Measurements from ENCODE around the gene UTP25. TPM values are rescaled to one million over a fixed set of nuclear protein-coding genes. Genes with fewer than 3 reads are reported as not detected.

Gene UTP25
- total RNA-seq, 4 donors from 2014 or later, result 5.7 to 7.5 (median 6.8) TPM

GRCh38 chr1:209829716-209830115 is 1.9 kb downstream of the UTP25 start:
- TF ChIP-seq POLR2A (IDR thresholded peaks at IDR 0.05) (no peak), EP300 (IDR thresholded peaks at IDR 0.05) (no peak)
- TF ChIP-seq, protein P1, sequence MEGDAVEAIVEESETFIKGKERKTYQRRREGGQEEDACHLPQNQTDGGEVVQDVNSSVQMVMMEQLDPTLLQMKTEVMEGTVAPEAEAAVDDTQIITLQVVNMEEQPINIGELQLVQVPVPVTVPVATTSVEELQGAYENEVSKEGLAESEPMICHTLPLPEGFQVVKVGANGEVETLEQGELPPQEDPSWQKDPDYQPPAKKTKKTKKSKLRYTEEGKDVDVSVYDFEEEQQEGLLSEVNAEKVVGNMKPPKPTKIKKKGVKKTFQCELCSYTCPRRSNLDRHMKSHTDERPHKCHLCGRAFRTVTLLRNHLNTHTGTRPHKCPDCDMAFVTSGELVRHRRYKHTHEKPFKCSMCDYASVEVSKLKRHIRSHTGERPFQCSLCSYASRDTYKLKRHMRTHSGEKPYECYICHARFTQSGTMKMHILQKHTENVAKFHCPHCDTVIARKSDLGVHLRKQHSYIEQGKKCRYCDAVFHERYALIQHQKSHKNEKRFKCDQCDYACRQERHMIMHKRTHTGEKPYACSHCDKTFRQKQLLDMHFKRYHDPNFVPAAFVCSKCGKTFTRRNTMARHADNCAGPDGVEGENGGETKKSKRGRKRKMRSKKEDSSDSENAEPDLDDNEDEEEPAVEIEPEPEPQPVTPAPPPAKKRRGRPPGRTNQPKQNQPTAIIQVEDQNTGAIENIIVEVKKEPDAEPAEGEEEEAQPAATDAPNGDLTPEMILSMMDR (IDR thresholded peaks at IDR 0.05), result no peak
- no peaks in the 10 kb centered on the region for H3K27me3 ChIP-seq
- H3K36me3 ChIP-seq, result peaks cover 0 to 44% (median 8%) of the 10 kb centered on the region in 3 donors
- H3K4me1 ChIP-seq, result peaks cover 0 to 30% (median 3%) of the 10 kb centered on the region in 4 donors
- 57 to 60% methylated on average over 2 of the region's 2 CpGs for WGBS, 2 donors
- H3K4me3 ChIP-seq, result no peak overlapping the region
- DNase-seq (ENCODE audit: low spot score in 2 of 2), result no peak
- H3K9me3 ChIP-seq, result no peaks in the 10 kb centered on the region
- no peak overlapping the region for H3K27ac ChIP-seq

- TF ChIP-seq, protein P1 (IDR thresholded peaks at IDR 0.05), result no peak
- TF ChIP-seq EP300 (IDR thresholded peaks at IDR 0.05), result no peak
- no peak for TF ChIP-seq POLR2A (IDR thresholded peaks at IDR 0.05)
- Histone ChIP-seq H3K27me3 (no peaks in the 10 kb centered on the region), H3K27ac (no peak overlapping the region), H3K9me3 (no peaks in the 10 kb centered on the region), H3K4me1 (peaks cover 0 to 30% (median 3%) of the 10 kb centered on the region in 4 donors), H3K4me3 (no peak overlapping the region), H3K36me3 (peaks cover 0 to 54% (median 8%) of the 10 kb centered on the region in 3 donors)
- no peak for DNase-seq (ENCODE audit: low spot score in 2 of 2)
- WGBS, 2 donors, result 63 to 75% methylated on average over 3 of the region's 3 CpGs
Observed at GRCh38 chr1:209830722-209831121, 3.0 kb downstream of the UTP25 start.

- WGBS, 2 donors, result 90 to 97% methylated on average over 1 of the region's 1 CpG
- H3K27me3 ChIP-seq, result no peaks in the 10 kb centered on the region
- no peak overlapping the region for H3K27ac ChIP-seq
- H3K4me1 ChIP-seq, result peaks cover 0 to 30% (median 3%) of the 10 kb centered on the region in 4 donors
- H3K9me3 ChIP-seq, result no peaks in the 10 kb centered on the region
- DNase-seq (ENCODE audit: low spot score in 2 of 2), result no peak
- TF ChIP-seq EP300 (IDR thresholded peaks at IDR 0.05), result no peak
- no peak for TF ChIP-seq POLR2A (IDR thresholded peaks at IDR 0.05)
- TF ChIP-seq, protein P1 (IDR thresholded peaks at IDR 0.05), result no peak
- no peak overlapping the region for H3K4me3 ChIP-seq
- peaks cover 0 to 63% (median 8%) of the 10 kb centered on the region in 3 donors for H3K36me3 ChIP-seq
Observed at GRCh38 chr1:209831615-209832014, 3.8 kb downstream of the UTP25 start.

DNA sequence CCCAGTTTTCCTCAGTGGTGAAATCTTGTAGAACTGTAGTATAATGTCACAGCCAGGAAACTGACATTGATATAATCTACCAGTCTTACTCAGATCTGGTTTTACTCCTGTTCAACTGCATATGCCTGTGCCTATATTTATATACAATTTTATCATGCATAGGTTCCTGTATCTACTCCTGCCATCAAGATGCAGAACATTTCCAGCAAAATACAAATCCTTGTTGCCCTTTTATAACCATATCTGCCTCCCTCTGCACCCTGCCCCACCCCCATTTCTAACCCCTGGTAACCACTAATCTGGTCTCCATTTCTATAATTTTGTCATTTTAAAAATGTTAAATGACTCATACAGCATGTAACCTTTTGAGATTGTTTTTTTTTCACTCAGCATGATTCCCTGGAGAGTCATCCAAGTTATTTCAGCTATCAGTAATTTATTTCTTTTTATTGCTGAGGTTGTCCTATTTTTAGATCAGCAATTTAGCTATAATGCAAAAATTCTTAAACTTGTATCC is 8.1 kb downstream of the UTP25 start:
- H3K9me3 ChIP-seq, result no peaks in the 10 kb centered on the region
- H3K27ac ChIP-seq, result no peak overlapping the region
- no peak for TF ChIP-seq POLR2A (IDR thresholded peaks at IDR 0.05)
- no peak for TF ChIP-seq EP300 (IDR thresholded peaks at IDR 0.05)
- TF ChIP-seq, protein P1 (IDR thresholded peaks at IDR 0.05), result no peak
- H3K36me3 ChIP-seq, result peaks cover 0 to 98% (median 8%) of the 10 kb centered on the region in 3 donors
- no peaks in the 10 kb centered on the region for H3K27me3 ChIP-seq
- DNase-seq (ENCODE audit: low spot score in 2 of 2), result no peak
- H3K4me3 ChIP-seq, result no peak overlapping the region
- H3K4me1 ChIP-seq, result peaks cover 0 to 7% (median 0%) of the 10 kb centered on the region in 4 donors

DNA sequence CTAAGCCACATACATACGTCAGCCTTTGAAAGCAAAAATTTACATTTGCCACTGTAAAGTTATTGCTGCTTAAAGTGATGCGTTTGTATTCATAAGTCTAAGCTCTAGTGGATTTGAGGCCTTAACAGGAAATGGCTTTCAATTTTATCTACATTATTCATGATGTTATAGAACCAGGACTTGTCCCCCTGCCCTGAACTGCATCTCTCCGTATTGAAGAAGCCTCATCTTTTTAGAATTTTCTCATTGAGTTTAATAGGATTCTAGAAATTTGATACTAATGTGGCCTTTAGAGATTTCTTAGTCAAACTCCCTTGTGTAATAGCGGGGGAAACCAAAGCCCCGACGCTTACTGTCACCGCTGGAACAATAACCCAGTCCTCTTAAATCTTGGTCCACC is 9.9 kb downstream of the UTP25 start:
- no peaks in the 10 kb centered on the region for H3K9me3 ChIP-seq
- no peaks in the 10 kb centered on the region for H3K27me3 ChIP-seq
- no peak for TF ChIP-seq EP300 (IDR thresholded peaks at IDR 0.05)
- TF ChIP-seq POLR2A (IDR thresholded peaks at IDR 0.05), result no peak
- TF ChIP-seq, protein P1 (IDR thresholded peaks at IDR 0.05), result no peak
- WGBS, 2 donors, result 88 to 96% methylated on average over 7 of the region's 7 CpGs
- H3K4me1 ChIP-seq, result peaks cover 0 to 5% (median 0%) of the 10 kb centered on the region in 4 donors
- peaks cover 0 to 100% (median 12%) of the 10 kb centered on the region in 3 donors for H3K36me3 ChIP-seq
- no peak overlapping the region for H3K27ac ChIP-seq
- H3K4me3 ChIP-seq, result no peak overlapping the region
- DNase-seq (ENCODE audit: low spot score in 2 of 2), result no peak

Data from tibial nerve (tissue), 4 donors.